ENCODE results near the gene CHI3L1.

The CHI3L1 gene

DNA sequence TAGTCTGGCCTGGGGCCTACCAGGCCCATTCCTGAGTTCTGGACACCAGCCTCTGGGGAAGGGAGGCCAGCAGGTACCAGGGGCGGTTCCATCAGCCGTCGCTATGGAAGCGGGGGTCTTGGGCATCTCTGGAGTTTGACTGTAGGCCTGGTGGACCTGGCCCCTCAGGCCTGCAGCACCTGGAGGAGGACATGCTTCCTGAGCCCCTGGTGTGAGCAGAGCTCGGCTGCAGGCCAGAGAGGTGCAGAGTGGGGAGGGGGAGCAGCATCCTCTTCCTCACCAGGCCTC lies 18.6 kb downstream of the CHI3L1 start:
- no peak for DNase-seq

- no peak for DNase-seq
Observed at GRCh38 chr1:203167026-203167912, 19.2 kb downstream of the CHI3L1 start.

GRCh38 chr1:203166192-203166940 lies 20.1 kb downstream of the CHI3L1 start:
- no peak for DNase-seq

- no peak for DNase-seq
Observed at GRCh38 chr1:203165800-203166161, 20.7 kb downstream of the CHI3L1 start.

DNA sequence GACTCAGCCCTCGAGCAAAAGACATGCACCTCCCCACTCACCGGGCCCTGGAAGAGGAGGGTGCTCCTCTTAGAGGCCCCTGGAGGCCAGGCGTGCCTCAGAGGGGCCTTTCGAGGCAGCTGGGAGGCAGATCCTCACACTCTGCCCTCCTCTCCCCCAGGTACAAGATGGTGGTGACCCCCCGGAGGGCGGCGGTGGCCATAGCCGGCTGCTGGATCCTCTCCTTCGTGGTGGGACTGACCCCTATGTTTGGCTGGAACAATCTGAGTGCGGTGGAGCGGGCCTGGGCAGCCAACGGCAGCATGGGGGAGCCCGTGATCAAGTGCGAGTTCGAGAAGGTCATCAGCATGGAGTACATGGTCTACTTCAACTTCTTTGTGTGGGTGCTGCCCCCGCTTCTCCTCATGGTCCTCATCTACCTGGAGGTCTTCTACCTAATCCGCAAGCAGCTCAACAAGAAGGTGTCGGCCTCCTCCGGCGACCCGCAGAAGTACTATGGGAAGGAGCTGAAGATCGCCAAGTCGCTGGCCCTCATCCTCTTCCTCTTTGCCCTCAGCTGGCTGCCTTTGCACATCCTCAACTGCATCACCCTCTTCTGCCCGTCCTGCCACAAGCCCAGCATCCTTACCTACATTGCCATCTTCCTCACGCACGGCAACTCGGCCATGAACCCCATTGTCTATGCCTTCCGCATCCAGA lies 21.3 kb downstream of the CHI3L1 start:
- no peak for DNase-seq

GRCh38 chr1:203163891-203164635 lies 22.4 kb downstream of the CHI3L1 start:
- DNase-seq: no peak

DNA sequence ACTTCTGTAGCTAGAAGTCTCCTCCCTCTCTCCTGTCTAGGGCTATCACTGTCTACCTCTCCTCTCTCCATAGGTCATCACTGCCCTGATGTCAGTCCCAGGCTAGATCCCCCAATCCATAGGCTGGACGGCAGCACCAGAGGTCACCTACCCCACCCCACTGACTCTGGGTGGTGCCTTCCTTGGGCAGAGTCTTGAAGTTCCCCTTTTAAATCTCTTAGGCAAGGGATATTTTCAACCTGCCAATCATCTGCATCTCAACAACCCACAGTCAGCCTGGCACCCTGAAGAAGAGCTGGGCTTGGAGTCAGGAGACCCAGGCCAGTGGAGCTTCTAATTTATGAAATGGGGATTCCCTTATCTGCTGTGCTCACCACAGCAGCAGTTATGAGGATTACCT lies 24.1 kb downstream of the CHI3L1 start:
- DNase-seq: no peak

DNA sequence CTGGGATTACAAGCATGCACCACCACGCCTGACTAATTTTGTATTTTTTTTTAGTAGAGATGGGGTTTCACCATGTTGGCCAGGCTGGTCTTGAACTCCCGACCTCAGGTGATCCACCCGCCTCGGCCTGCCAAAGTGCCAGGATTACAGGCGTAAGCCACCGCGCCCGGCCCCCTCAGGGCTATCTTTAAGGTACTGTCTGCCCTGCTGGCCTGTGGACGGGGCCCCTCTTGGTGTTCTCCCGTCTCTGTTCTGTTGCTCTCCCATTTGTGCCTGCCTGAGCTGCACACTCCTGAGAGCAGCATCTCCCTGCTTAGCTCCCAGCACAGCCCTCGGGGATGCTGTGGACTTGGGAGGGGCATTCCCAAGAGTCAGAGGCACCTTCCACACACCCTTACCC lies 24.8 kb downstream of the CHI3L1 start:
- no peak for DNase-seq

DNA sequence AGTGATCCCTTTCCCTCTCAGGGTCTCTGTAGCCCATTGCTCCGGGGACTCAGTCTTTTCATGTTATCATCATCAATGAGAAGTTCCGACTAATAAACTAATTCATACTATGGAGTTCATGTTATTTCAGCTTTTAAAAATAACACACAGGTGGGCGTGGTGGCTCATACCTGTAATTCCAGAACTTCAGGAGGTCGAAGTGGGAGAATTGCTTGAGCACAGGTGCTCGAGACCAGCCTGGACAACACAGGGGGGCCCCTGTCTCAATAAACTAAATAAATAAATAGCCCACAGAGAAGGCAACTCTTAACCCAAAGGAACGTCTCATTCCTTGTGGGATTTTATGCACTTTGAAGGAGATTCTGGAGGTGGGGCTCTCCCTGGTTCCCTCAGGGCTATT lies 25.3 kb downstream of the CHI3L1 start:
- no peak for DNase-seq

DNA sequence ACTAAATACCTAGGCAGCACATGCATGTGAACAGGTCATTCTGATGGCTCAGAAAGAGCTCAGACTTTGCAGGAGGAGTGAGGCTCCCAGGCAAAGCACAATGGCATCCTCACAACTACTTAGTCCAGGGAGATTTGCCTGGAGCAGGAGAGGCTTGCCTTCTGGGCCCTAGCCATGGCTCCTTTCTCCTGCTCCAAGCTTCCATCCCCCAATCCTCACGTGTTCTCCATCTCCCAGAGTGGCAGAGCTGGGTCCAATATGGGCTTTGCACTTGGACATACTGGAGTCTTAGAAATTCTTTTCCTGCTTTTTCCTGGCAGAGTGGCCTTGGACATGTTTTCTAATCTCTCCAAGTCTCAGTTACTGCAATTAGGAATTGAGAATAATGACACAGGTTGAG lies 26.7 kb downstream of the CHI3L1 start:
- no peak for DNase-seq

DNA sequence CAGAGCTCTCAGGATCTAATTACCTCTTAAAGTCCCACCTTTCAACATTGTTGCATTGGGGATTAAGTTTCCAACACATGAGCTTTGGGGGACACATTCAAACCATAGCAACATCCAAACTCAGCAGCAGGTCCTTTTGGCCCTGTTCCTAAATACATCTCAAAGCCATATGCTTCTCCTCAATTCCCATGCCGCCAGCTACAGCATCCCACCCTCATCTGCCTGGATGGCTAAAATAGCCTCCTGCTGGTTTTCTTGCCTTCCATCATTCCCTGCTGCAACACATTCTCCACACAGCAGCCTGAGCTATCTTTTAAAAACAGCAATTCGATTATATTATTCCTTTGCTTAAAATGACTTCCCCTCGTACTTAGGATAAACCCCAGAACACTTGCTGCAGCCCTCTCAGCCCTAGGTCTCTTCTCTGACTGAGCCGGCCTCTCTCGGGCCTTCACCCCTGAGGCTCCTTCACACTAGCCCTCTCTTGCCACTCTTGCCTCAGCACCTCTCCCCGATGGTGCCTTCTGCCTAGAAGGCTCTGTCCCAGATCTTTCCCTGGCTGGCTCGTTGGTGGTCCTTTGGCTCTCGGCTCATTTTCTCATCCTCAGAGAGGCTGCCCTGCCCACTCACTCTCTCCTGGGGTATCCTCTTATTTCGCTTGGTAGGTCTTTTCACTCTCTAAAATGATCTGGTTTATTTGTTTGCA lies 27.4 kb downstream of the CHI3L1 start:
- DNase-seq: no peak

DNA sequence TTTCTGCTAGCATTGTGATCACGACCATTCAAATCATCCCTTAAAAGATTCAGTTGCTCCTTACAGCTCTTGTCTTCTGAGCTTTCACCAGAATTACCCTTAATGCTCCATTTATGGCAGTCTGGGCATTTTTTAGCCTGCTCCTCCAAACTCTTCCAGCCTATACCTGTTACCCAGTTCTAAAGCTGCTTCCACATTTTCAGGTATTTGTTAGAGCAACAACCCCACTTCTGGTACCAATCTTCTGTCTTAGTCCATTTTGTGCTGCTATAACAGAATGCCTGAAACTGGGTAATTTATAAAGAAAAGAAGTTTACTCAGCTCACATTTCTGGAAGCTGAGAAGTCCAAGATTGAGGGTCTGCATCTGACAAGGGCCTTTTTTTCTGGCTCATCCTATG lies 28.1 kb downstream of the CHI3L1 start:
- no peak for DNase-seq

DNA sequence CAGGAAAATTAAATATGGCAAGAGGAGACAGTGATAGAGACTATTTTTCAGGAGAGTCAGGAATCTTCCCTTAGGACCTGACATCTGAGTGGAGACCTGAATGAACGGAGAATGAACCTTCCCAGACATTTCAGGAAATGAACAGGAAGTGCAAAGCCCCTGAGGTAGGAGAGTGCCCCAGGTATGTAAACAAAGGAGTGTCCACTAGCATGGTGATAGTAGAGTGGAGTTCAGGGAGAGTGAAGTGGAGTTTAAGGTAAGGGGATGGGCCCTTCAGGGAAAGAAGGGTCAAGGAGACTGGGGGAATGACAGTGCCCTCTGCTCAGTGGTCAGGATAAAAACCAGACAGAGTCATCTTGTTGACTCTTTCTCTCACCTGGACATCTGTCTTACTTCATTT lies 30.2 kb downstream of the CHI3L1 start:
- DNase-seq: no peak

GRCh38 chr1:203153989-203154821 lies 32.3 kb downstream of the CHI3L1 start:
- no peak for DNase-seq

GRCh38 chr1:203153051-203153988 lies 33.2 kb downstream of the CHI3L1 start:
- DNase-seq: no peak

DNA sequence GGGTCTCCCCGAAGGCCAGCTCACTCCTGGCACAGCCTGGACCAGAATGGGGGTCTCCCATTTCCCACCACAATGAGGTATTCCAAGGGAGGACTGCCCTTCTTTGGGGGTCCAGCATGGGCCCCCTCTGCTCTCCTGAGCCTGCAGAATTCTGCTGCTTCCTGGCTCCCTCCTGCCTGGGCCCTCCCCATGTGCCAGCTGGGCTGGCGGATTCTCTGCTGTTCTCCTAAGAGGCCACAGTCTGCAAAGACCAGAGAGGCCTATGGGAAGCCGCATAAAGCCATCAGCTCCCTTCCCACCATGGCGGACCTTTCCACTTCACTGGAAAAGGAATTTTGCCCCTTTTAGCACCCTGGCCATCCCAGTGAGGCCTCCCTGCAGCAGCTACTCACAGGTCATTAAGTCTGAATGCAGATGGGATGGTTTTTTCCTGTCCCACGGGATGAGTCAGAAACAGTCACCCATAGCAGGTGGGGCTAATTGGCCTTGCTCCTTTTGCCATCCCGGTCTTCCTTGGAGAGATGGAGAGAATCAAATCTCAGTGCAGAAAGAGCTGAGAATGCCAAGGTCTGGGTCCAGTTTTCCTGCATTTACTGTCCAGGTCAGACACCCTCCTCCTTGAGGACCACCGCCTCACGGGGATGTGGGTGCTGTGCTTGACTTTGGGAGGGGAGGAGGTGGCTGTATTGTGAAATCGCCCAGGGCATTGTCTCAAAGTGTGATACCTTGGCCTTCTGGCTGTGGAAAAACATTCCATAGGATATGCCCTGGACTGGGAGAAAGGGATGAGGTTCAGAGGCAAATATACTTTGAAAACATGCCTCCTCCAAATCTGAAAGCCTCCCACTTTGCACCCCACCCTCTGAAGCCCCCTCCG lies 34.1 kb downstream of the CHI3L1 start:
- no peak for DNase-seq

DNA sequence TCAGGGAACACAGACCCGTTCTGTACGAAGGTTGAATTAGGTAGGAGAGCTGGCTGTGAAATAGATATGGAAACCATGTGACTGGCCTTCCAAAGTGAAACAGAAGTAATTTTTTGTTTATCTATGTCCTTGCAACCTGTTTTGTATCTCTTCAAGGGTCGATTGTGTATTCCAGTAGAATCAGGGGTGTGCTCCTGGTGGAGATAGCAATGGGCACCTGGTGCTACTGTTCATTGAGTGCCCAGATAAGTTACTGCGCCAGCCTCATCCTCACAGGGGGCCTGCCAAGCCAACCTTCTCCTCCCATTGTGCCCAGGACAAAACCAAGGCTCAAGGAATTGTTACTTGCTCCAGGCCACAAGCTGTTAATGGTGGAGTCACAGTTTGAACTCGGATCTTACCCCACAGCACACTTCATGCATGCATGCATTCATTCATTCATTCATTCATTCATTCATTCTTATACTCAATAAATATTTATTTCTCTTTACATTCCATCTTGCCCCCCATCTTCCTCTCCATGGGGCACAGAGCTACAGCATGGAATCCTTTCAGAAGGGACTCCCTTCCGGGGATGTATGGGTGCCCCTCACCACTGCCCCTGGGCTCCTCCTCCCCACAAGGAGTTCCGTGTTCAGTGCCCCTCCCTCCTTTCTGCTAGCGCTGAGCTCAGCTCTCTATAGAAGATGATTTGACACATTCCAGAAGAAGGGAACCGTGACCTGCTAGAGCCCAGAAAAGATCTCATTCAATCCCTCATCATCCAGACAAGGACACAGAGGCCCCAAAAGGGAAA lies 34.9 kb downstream of the CHI3L1 start:
- no peak for DNase-seq

GRCh38 chr1:203150511-203151297 lies 35.8 kb downstream of the CHI3L1 start:
- no peak for DNase-seq
